ENCODE measurements around the gene PACRG.

The PACRG gene

DNA sequence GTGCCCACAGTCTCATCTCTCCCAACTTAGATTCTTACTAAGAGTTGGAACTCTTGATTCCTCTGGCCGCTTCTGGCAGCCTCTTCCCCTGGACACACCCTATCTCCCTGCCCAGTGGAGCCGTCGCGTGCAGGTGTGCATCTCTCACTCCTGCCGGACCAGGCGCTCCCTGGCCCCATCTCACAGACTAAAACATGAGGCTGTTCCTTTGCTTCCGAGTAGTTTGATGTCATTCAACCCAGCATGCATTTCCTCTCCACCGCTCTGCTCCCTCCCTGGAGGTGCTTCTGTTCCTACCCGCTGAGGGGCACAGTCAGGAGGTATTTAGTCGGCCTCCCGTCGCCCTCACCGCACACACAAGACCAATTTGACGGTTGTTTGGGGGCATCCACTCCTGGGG, 458.8 kb downstream of the PACRG start:
- no peak for DNase-seq

- no peak for DNase-seq
Measured at GRCh38 chr6:163187201-163187600, 459.4 kb downstream of the PACRG start.

DNA sequence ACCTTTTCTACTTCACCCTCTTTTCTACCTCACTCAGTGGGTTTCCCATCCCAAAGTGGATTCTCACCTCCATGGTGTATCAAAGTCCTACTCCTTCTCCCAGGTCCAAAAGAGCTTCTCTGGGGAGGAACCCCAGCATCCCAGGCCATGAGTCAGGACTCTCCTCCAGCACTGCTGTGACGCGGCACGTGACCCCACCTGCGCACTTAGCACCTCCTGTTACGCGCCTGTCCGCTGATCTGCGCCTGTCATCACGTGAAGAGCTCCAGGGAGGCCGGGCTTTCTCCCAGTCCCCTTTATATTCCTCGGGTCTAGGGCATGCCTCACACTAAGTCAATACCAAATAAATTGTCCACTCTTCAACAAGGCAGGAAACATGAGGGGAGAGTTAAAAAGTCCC, 459.8 kb downstream of the PACRG start:
- DNase-seq: no peak

GRCh38 chr6:163188746-163189145, 461.0 kb downstream of the PACRG start:
- DNase-seq: no peak

DNA sequence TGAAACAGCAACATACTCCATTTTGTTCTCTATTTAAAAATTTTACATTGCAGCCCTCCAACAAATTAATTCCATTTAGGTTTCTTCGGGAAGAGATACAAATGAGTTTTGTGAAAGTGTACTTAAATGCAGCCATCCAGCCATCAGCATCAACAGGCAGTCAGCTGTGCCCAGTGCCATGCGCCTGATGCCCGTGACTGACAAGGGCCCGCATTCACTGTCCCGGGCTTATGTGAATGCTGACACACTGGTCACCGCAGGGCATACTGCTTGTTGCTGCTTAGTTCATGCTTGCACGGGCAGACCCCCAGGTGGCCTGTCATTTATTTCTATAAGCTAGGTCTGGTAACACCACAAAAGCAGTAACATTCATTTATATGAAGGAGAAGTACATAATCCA, 461.8 kb downstream of the PACRG start:
- DNase-seq: no peak

DNA sequence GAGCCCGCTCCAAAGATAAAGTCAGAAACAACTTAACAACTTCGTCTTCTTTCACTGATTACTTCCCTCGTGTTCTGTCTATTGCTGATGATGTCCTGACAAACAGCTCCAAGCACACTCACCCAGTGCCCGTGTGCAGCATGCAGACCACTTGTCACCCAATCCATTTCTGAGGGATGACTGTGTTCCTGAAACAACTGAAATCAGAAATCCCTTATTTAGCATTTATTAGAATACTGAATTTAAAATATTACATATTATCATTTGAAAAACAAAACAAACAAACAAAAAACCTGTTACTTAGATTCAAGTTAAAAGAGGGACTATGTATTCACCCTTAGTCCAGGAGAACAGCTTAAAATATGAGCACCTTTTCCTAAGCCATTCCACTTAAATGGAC, 463.0 kb downstream of the PACRG start:
- DNase-seq: no peak

DNA sequence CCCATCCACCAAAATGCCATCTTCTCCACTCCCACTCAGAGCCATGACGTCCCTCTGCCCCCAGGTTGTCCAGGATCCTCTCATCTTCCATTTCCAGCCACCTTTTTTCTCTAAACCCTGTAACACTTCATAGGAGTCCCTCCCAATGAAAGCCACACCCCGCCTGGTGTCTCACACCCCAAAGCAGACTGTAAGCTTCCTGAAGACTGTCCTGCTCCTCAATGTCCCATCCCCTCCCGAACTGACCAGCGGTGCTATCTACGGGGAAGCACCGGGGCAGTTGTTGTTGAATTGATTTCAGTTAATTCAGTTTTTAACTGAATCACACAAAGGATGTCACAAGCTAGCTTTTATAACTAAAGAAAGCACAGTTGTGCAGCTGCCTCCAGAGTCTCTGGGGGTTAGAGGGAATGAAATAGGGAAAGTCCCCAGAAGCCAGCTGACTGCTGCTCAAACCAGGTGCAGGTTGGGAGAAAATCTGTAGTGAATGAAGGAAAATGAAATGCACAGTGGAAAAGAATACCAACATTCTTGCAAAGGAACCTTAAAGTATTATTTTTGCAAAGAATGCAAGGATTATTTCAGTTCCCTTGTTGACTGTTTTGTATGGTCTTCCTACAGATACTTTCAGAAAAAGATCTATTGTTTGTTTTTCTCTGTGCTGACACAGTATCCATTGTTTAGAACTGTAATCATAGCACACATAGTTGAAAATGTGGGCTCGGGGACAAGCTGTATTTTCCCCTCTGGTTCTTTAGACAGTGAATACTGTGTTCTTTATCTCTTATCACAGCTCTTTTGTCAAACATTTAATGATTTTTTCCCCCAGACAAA, 464.1 kb downstream of the PACRG start:
- DNase-seq: no peak

GRCh38 chr6:163192591-163192990, 464.8 kb downstream of the PACRG start:
- no peak for DNase-seq

GRCh38 chr6:163193326-163193725, 465.6 kb downstream of the PACRG start:
- DNase-seq: no peak

DNA sequence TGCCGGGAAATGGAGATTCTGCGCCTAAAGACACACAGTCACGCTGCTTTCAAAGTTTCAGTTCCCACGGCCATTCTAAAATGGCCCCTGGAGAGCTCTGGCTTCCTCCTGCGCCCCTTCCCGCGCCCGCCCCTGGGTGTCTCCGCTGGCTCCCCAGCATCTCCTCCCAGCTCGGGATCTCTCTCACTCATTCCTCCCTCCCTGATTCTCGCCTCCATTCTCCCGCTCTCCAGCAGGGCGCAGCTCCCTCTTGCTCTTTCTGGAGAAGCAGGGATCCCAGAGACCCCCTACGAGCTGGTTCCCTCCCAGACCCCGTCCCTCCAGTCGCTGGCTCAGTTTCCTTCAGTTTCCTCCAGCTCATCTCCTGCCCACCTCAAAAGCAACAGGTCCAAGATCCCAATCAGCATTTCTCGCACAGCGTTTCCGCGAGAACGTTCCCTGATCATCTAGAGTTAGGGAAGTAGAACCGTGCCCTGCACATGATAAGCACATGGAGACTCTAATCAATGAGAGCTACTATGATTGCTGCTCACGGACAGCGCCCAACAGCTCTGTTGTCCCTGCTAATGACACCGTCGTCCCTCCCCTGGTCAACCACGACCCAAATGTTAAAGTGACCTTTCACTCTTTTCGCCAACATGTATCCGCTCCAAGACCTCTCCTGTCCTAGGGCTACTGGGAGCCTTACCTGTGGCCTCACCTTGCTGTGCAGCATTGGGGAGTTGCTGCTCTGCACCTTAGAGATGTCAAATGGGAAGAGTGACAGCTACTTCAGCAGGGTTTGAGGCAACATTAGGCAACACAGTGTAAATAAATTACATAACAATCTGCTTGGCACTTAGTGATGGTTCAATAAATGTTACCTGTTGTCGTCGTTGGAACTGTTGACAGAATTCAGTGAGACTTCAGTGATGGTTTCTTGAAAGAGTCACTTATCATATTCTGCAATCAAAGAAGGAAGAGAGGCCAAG, 468.2 kb downstream of the PACRG start:
- DNase-seq: no peak

DNA sequence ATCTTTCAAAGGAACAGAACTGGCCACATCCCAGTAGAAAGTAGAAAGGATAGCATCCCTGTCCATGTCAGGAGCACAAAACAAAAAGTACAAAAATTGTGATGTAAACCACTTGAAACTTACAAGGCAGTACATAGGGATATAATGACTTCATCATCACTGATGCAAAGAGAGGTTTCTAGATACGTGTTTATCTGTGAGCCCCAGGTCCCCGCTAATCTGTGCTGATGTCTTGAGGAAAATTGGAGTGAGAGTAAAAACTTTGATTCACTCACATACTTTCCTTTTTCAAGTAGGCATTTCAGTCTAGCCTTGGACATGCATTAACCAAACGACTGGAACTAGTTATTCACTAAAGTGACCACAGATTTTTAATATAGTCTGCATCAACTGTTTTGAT, 470.1 kb downstream of the PACRG start:
- DNase-seq: no peak

- DNase-seq: no peak
Measured at GRCh38 chr6:163198396-163198795, 470.6 kb downstream of the PACRG start.

DNA sequence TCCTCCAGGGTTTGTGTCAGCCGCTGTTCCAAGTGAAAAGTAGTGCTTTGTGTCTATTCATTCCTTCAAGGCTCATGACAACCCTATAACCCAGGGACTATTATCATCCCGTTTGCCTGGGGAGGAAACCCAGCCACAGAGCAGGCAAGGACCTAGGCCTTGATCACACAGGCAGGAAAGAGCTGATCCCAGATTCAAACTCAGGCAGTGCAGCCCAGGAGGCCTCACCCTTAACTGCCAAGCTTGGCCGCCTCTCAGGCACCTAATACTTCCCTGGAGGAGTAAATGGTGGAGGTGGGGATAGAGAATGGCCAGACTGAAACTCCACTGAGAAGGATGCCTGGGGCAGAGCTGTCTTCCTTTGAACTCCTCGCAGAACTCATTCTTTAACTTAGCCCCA, 471.6 kb downstream of the PACRG start:
- no peak for DNase-seq

- DNase-seq: no peak
Measured at GRCh38 chr6:163200289-163200688, 472.5 kb downstream of the PACRG start.

DNA sequence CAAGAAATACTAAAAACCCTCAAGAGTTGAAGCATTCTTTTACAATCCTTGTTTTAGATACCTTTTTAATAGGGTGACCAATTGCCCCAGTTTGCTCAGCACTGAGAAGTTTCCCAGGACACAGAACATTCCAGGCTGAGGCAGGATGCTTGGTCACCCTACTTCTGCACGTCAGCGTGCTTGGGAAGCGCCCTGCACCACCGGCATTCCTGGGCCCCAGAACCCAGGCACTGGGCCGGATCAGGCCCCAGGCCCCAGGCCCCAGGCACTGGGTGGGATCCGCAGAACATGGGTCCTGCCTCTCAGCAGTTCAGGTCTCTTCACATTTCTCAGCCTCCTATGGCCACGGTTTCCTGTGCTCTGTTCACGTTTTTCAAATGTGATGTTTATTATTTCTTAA, 472.9 kb downstream of the PACRG start:
- DNase-seq: no peak

GRCh38 chr6:163201855-163202254, 474.1 kb downstream of the PACRG start:
- DNase-seq: no peak

GRCh38 chr6:163206196-163206595, 478.4 kb downstream of the PACRG start:
- DNase-seq: no peak

DNA sequence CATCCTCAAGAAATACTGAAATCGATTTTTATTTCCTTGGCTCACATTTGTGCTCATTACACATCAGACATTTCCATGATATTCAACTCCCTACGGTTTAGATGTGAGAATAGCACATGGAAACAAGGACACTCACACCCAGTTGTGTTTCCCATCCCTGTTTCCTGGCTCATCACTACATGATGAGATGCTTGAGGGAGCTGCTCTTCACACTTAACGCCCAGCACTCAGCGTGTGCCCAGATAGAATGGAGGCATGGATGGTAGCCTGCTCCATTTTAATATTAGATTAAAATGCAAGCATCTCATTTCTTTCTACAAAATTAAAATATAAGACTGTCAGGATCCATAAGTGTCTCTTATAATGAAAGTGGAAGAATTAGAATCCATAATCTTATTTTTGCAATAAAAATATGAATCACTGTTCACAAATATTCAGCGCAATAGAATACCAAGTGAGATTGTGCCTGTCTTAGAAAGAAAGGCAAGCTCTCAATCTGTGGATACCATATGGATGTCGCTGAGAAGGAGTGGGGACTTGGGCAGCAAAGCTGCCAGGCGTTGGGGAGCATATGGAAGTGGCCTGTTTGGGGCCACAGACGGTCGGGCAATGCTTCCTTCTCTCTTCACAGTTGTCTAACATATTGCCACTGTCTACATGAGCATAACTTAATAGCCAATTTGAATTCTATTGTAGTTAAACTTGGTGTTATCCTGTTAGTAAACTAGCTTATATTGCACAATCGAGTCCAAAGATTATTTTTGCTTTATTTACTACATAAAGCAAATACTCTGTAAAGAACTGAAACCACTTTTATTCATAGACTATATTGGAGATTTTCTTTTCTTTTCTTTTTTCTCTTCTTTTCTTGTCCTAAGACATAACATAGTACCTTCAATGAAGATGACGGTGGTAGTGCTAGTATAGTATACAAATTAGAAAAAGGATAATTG, 479.9 kb downstream of the PACRG start:
- no peak for DNase-seq

GRCh38 chr6:163209005-163209404, 481.2 kb downstream of the PACRG start:
- DNase-seq: no peak

DNA sequence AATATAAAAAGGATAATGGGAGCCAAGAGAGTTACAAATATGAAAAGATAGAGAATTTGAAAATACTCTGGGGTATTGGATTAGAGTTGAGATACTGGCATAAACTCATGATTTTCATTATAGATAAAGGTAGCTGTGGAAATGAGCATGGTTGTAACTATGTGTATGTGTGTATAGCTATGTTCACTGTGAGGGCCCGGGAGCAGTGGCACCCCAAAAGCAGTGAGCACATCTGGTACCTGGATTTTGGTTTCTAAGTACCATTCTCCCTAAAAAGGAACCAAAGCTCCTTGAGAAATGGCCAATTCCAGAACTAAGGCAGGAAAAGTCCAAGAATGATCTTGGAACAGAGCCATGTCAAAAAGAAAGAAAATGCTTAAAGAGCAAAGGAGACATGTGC, 484.3 kb downstream of the PACRG start:
- no peak for DNase-seq

DNA sequence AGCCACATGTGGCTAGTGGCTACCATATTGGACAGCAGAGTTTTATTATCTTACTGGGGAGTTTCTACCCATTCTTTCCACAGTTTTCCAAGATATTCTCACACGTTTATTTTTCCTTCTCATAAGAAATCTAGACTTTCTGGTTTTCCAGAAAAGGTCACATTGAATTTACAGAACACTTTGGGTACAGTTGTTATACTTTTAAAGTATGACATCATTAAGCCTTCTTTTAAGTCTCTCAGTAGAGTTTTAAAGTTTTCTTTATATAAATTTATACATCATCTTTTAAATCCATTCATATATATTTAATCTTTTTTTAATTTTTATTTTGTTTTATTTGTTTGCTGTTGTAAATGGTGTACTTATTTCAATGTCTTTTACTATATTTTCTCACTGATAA, 486.5 kb downstream of the PACRG start:
- DNase-seq: no peak

DNA sequence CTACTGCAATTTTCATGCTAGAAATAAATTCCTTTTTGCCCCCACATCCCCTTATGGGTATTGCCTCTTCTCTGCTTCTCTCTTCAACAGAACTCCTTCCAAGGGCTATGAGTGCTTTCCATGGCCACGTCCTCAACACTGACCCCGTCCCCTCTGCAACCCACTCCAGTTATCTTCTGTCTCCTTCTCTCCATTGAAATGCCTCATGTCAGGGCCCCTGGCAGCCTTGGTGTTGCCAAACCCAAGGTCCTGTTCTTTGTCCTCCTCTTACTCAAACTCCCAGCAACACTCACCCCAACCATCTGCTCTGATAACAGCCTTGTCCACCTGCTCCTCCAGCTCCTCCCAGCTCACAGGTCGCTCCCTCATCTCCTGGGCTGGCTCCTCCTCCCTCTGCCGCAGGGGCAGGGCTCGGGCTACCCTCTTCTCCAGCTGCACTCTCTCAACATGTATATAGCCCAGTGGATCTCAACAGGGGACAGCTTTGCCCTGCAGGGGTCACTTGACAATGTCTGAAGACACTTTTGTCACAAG, 490.7 kb downstream of the PACRG start:
- DNase-seq: no peak
